Body of pancreas (tissue), 4 donors: Measurements from ENCODE around the gene ARHGAP9.

Experiments used
- CTCF ChIP-seq, 7 experiments: fragments of 450-650 bp in 4 of 7; fragments of 200-600 bp in 3 of 7; sonication (generic) in 3 of 7; IDR thresholded peaks; one replicate each; pipeline ENCODE4 v1.5.1; 2016 to 2019; ENCODE audit warnings: antibody characterized with exemption in 7 of 7
- POLR2A ChIP-seq, 3 donors: fragments of 450-650 bp; IDR thresholded peaks; one replicate each; pipeline ENCODE4 v1.6.1; 2016; ENCODE audit warnings: antibody characterized with exemption in 3 of 3, mild to moderate bottlenecking in 2 of 3

- no peak for TF ChIP-seq CTCF (IDR thresholded peaks at IDR 0.05)
- no peak for TF ChIP-seq POLR2A (IDR thresholded peaks at IDR 0.05)
Measured at GRCh38 chr12:57475271-57476161, 4.2 kb downstream of the ARHGAP9 start.
